Liver (tissue), 9 donors: Measurements from ENCODE around the gene CYB5A. TPM values are rescaled to one million over a fixed set of nuclear protein-coding genes. Genes with fewer than 3 reads are reported as not detected.

Experiments
- DNase-seq: peaks from one replicate; pipeline ENCODE4 v3.0.0-alpha.2; 2017; ENCODE audit warnings: low spot score
- H3K27ac ChIP-seq, 2 donors: one replicate each; pipeline ENCODE4 v1.7.0; 2013; ENCODE audit warnings: inconsistent platforms in 2 of 2, low read length in 2 of 2, control low read depth in 1 of 2, low read depth in 1 of 2, mild to moderate bottlenecking in 1 of 2
- H3K27me3 ChIP-seq, 4 donors: one replicate each; pipeline versions ENCODE4 v1.6.1 to v1.7.0; 2013; ENCODE audit warnings: low read length in 3 of 4, inconsistent platforms in 1 of 4, mild to moderate bottlenecking in 1 of 4, moderate library complexity in 1 of 4; ENCODE audit not compliant: control insufficient read depth in 4 of 4, insufficient read depth in 4 of 4
- H3K36me3 ChIP-seq, 4 donors: one replicate each; pipeline versions ENCODE4 v1.6.1 to v1.7.0; 2013; ENCODE audit warnings: low read length in 3 of 4, mild to moderate bottlenecking in 3 of 4, low read depth in 1 of 4, moderate library complexity in 1 of 4; ENCODE audit not compliant: control insufficient read depth in 4 of 4, insufficient read depth in 3 of 4
- H3K4me1 ChIP-seq, 4 donors: one replicate each; pipeline versions ENCODE4 v1.6.1 to v1.7.0; 2013; ENCODE audit warnings: low read length in 3 of 4, mild to moderate bottlenecking in 3 of 4, moderate library complexity in 1 of 4; ENCODE audit not compliant: control insufficient read depth in 4 of 4, insufficient read depth in 4 of 4
- H3K4me3 ChIP-seq, 3 donors: one replicate each; pipeline versions ENCODE4 v1.6.1 to v1.7.0; 2013; ENCODE audit warnings: low read length in 3 of 3, control low read depth in 1 of 3, low read depth in 1 of 3, mild to moderate bottlenecking in 1 of 3
- H3K9ac ChIP-seq, 2 donors: one replicate each; pipeline ENCODE4 v1.7.0; 2013; ENCODE audit warnings: low read length in 2 of 2, mild to moderate bottlenecking in 2 of 2, moderate library complexity in 2 of 2, control low read depth in 1 of 2, low read depth in 1 of 2
- H3K9me3 ChIP-seq, 4 donors: one replicate each; pipeline versions ENCODE4 v1.6.1 to v1.7.0; 2013; ENCODE audit warnings: low read length in 3 of 4; ENCODE audit not compliant: control insufficient read depth in 4 of 4
- EGR1 ChIP-seq, 2 donors: IDR thresholded peaks; 2 replicates each; pipeline ENCODE4 v1.6.1; 2016 to 2018; ENCODE audit warnings: antibody characterized with exemption in 2 of 2, low read depth in 2 of 2
- FOXA1 ChIP-seq: IDR thresholded peaks from 2 replicates; pipeline ENCODE4 v1.6.1; 2016; ENCODE audit warnings: antibody characterized with exemption
- FOXA2 ChIP-seq: IDR thresholded peaks from 2 replicates; pipeline ENCODE4 v1.6.1; 2016; ENCODE audit warnings: antibody characterized with exemption
- HNF4A ChIP-seq, 2 donors: conservative IDR thresholded peaks; 2 replicates each; pipeline ENCODE4 v1.6.1; 2016; ENCODE audit warnings: antibody characterized with exemption in 2 of 2, mild to moderate bottlenecking in 2 of 2
- NR2F2 ChIP-seq: IDR thresholded peaks from 2 replicates; pipeline ENCODE4 v1.6.1; 2016; ENCODE audit warnings: antibody characterized with exemption
- RAD21 ChIP-seq, 2 donors: IDR thresholded peaks; 2 replicates each; pipeline ENCODE4 v1.6.1; 2016; ENCODE audit warnings: antibody characterized with exemption in 2 of 2, mild to moderate bottlenecking in 2 of 2
- SP1 ChIP-seq: IDR thresholded peaks from 2 replicates; pipeline ENCODE4 v1.6.1; 2018; ENCODE audit warnings: antibody characterized with exemption, mild to moderate bottlenecking
- TAF1 ChIP-seq: conservative IDR thresholded peaks from 2 replicates; pipeline ENCODE4 v1.6.1; 2016; ENCODE audit warnings: antibody characterized with exemption, mild to moderate bottlenecking
- YY1 ChIP-seq: IDR thresholded peaks from 2 replicates; pipeline ENCODE4 v1.6.1; 2016; ENCODE audit warnings: antibody characterized with exemption, mild to moderate bottlenecking
- ZBTB33 ChIP-seq: IDR thresholded peaks from 2 replicates; pipeline ENCODE4 v1.6.1; 2016; ENCODE audit warnings: antibody characterized with exemption
- WGBS: extraction: QIAGEN DNeasy Blood & Tissue Kit; methylation state at CpG from one replicate; pipeline ENCODE4 v1.1.7; 2013; 5-methylcytosine and 5-hydroxymethylcytosine counted together
- polyA plus RNA-seq, 2 donors: library from polyadenylated mRNA; stranded (reverse) in 1 of 2; unstranded in 1 of 2; fragments of 200-250 nt in 1 of 2; fragments of >200 nt in 1 of 2; fragmentation: Nextera tagmentation in 1 of 2; extraction: Ambion mirVana in 1 of 2; gene quantifications; one replicate each; pipeline versions ENCODE4 v1.2.1 to v1.2.3, GENCODE V29; 2013 to 2015
- total RNA-seq, 2 donors: library from RNA; depleted of rRNA; stranded (reverse); fragments of >200 nt; gene quantifications; one replicate each; pipeline ENCODE4 v1.2.3, GENCODE V29; 2014
- TF ChIP-seq, protein P1 (sequence below): fragments of 150-350 bp; IDR thresholded peaks from 2 replicates; pipeline ENCODE4 v1.5.1; 2017; ENCODE audit warnings: improper control_type of control experiment, low read depth, low read length; ENCODE audit not compliant: missing input control
- donor health status: healthy.
- donor health status: healthy.
- donor health status: healthy.
- donor health status: healthy.
- donor health status: healthy.

CYB5A gene
- total and polyA plus RNA-seq, 4 donors: 277 to 2,022 (median 1,122) TPM

GRCh38 chr18:74314759-74315463 lies 23.1 kb upstream of the CYB5A start (continued):
- TF ChIP-seq ZBTB33 (no peak), HNF4A (conservative IDR thresholded peaks at IDR 0.05) (no peak), SP1 (no peak)

DNA sequence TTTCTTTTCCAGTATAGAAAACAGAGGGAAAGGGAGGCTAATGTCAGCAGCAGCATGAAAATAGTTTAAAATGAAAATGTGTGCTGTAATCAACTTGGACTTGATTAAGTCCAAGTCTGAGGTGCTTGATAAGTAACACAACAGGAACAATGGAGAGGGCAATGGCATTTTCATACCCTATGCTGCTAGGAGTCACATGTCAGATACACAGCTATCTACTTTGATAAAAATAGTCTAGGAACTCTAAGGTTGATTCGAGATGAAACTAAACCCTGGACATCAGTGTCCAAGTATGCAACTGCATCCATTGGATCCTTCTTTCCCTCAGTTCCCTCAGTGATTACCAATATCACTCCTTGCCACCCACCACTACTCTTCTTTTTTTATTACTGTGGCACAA lies 19.2 kb upstream of the CYB5A start:
- no peak overlapping the region for H3K9ac ChIP-seq
- H3K36me3 ChIP-seq: no peaks in the 10 kb centered on the region
- H3K4me1 ChIP-seq: no peaks in the 10 kb centered on the region
- H3K27ac ChIP-seq: no peak overlapping the region
- no peak for TF ChIP-seq FOXA2
- no peak for TF ChIP-seq TAF1
- TF ChIP-seq HNF4A (conservative IDR thresholded peaks at IDR 0.05): no peak
- TF ChIP-seq SP1: no peak
- no peak for TF ChIP-seq NR2F2
- no peak for TF ChIP-seq EGR1 (IDR thresholded peaks at IDR 0.05; ENCODE audit: low read depth in 2 of 2)
- TF ChIP-seq, protein P1, sequence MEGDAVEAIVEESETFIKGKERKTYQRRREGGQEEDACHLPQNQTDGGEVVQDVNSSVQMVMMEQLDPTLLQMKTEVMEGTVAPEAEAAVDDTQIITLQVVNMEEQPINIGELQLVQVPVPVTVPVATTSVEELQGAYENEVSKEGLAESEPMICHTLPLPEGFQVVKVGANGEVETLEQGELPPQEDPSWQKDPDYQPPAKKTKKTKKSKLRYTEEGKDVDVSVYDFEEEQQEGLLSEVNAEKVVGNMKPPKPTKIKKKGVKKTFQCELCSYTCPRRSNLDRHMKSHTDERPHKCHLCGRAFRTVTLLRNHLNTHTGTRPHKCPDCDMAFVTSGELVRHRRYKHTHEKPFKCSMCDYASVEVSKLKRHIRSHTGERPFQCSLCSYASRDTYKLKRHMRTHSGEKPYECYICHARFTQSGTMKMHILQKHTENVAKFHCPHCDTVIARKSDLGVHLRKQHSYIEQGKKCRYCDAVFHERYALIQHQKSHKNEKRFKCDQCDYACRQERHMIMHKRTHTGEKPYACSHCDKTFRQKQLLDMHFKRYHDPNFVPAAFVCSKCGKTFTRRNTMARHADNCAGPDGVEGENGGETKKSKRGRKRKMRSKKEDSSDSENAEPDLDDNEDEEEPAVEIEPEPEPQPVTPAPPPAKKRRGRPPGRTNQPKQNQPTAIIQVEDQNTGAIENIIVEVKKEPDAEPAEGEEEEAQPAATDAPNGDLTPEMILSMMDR: no peak
- no peak for TF ChIP-seq YY1
- H3K9me3 ChIP-seq: no peaks in the 10 kb centered on the region
- H3K4me3 ChIP-seq: no peak overlapping the region
- H3K27me3 ChIP-seq: no peaks in the 10 kb centered on the region
- WGBS: 77% methylated on average over 1 of the region's 1 CpG
- DNase-seq: no peak

DNA sequence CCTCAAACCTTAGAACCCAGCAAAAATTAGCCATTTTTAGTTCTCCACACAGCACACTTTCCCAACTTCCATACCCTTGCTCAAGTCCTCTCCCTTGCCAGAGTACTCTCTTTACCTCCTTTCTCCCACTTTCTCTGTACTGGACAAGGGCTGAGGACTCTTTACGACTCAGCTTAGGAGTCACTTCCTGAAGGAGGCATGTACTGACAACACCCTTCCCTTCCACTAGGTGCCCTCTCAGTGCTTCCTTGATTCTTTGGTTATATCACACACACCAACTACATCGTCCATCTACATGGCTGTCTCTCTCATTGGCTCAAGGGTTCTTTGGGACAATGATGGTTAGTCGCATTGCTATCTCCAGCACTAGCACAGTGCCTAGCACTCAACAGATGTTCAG lies 18.6 kb upstream of the CYB5A start:
- Histone ChIP-seq H3K36me3 (no peaks in the 10 kb centered on the region), H3K27ac (no peak overlapping the region), H3K9me3 (no peaks in the 10 kb centered on the region), H3K4me1 (no peaks in the 10 kb centered on the region), H3K9ac (no peak overlapping the region), H3K4me3 (no peak overlapping the region), H3K27me3 (no peaks in the 10 kb centered on the region)
- no peak for DNase-seq
- TF ChIP-seq, protein P1: peak; percentile 35
- TF ChIP-seq FOXA1 (no peak), RAD21 (IDR thresholded peaks at IDR 0.05) (peak; percentile 65 to 71)
- 41% methylated on average over 3 of the region's 3 CpGs for WGBS
